ENCODE measurements around the gene KRTAP4-1.

DNA sequence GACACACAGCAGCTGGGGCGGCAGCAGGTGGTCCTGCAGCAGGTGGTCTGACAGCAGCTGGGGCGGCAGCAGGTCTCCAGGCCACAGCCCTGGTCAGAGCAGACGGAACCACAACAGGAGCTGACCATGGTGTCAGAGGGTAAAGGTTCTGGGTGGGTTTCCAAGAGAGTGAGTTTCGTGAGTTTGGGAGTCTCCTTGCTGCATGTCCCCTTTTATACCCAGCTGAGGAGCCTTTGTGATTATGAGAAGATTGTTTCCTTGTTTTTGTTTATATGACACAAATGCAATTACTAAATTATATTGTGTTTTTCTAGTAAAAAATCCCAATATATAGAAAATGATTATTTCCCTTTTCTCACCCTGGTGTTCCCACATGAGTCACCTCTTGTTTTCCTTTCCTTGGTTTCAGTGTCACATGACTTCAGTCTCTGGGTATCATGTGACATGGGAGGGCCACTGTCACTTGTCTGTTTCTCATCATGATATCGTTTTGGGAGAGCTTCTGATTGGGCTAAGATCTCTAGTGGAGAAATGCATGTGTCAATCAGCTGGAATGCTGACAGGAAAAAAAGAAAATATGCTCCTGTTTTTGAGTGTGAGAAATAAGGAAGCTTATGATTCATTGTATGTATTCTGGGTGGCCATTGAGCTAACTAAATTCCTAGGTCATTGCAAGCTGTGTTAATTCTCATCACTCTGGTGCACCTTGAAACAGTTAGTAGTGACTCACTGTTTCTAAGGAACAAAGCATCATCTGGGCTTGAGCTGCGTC is 44.2 kb downstream of the KRTAP4-1 start, which contains the start of gene KRTAP4-6:
- TF ChIP-seq POLR2A (IDR thresholded peaks at IDR 0.05; ENCODE audit: low read length) (no peak), GATA1 (IDR thresholded peaks at IDR 0.05; ENCODE audit: low read depth, low read length) (no peak)

Measured in erythroblast (primary cell).